SK-N-SH (cell line): ENCODE measurements around the gene EHD3. TPM values are rescaled to one million over a fixed set of nuclear protein-coding genes. Genes with fewer than 3 reads are reported as not detected.
A peak's percentile ranks its signal among the peaks of the same experiment; 100 is the strongest.

Experiments
- CTCF ChIA-PET: fragments of 300-600, 350-600 bp; formaldehyde crosslinking; extraction: SDS; loops from one replicate; lab custom pipeline; 2021; lab: Yijun Ruan, JAX
- POLR2A ChIA-PET: fragments of 350-600 bp; sonication (Branson Sonifier 250); formaldehyde crosslinking; extraction: SDS; loops from one replicate; lab custom pipeline; 2020; ENCODE audit warnings: antibody characterized with exemption, inconsistent platforms; lab: Yijun Ruan, JAX
- DNase-seq: peaks from one replicate; pipeline ENCODE4 v3.0.0; 2012
- H2AFZ ChIP-seq: fragments of 200-600 bp; sonication (generic); 2 replicates; pipeline ENCODE4 v1.8.1; 2016; ENCODE audit warnings: antibody characterized with exemption, mild to moderate bottlenecking, low read depth
- H3F3A ChIP-seq: fragments of 200-600 bp; sonication (generic); replicated peaks from 2 replicates; pipeline ENCODE3; 2016; ENCODE audit warnings: antibody characterized with exemption, mild to moderate bottlenecking; ENCODE audit not compliant: insufficient read depth
- H3K27ac ChIP-seq, 2 experiments: fragments of 200-500 bp in 1 of 2; fragments of 200-600 bp in 1 of 2; sonication (Bioruptor generic) in 1 of 2; sonication (generic), shearing (Covaris generic) in 1 of 2; 2 replicates each; pipeline versions ENCODE4 v1.5.1 to v1.6.1; 2014 to 2016; ENCODE audit warnings: low read depth in 2 of 2, inconsistent platforms in 1 of 2, low read length in 1 of 2, mild to moderate bottlenecking in 1 of 2, mixed read lengths in 1 of 2
- H3K27me3 ChIP-seq: fragments of 200-600 bp; sonication (generic), shearing (Covaris generic); 2 replicates; pipeline ENCODE4 v1.6.1; 2016; ENCODE audit warnings: mixed run types; ENCODE audit not compliant: insufficient read depth
- H3K36me3 ChIP-seq, 2 experiments: fragments of 200-500 bp in 1 of 2; fragments of 200-600 bp in 1 of 2; sonication (Bioruptor generic) in 1 of 2; sonication (generic) in 1 of 2; replicated peaks in 1 of 2; 2 replicates each; pipeline versions ENCODE3 to v1.5.1; 2014 to 2016; ENCODE audit warnings: low read length in 1 of 2, mild to moderate bottlenecking in 1 of 2; ENCODE audit not compliant: insufficient read depth in 2 of 2, control insufficient read depth in 1 of 2
- H3K4me1 ChIP-seq, 2 experiments: fragments of 200-500 bp in 1 of 2; fragments of 200-600 bp in 1 of 2; sonication (Bioruptor generic) in 1 of 2; sonication (generic), shearing (Covaris generic) in 1 of 2; 2 replicates each; pipeline versions ENCODE4 v1.5.1 to v1.6.1; 2014 to 2016; ENCODE audit warnings: low read depth in 1 of 2, low read length in 1 of 2, mixed run types in 1 of 2; ENCODE audit not compliant: insufficient read depth in 2 of 2, control insufficient read depth in 1 of 2
- H3K4me2 ChIP-seq: fragments of 200-600 bp; sonication (generic), shearing (Covaris generic); 2 replicates; pipeline ENCODE4 v1.6.1; 2017; ENCODE audit warnings: mixed run types
- H3K4me3 ChIP-seq, 2 experiments: fragments of 200-500 bp in 1 of 2; fragments of 200-600 bp in 1 of 2; sonication (Bioruptor generic) in 1 of 2; sonication (generic), shearing (Covaris generic) in 1 of 2; 2 replicates each; pipeline versions ENCODE4 v1.5.1 to v1.8.1; 2014 to 2016; ENCODE audit warnings: low read depth in 2 of 2, inconsistent platforms in 1 of 2, low read length in 1 of 2, mild to moderate bottlenecking in 1 of 2, mixed read lengths in 1 of 2, moderate library complexity in 1 of 2
- H3K79me2 ChIP-seq: fragments of 200-600 bp; sonication (generic); 2 replicates; pipeline ENCODE4 v1.8.1; 2017; ENCODE audit warnings: mild to moderate bottlenecking; ENCODE audit not compliant: insufficient read depth
- H3K9ac ChIP-seq: fragments of 200-600 bp; sonication (generic); 2 replicates; pipeline ENCODE4 v1.6.1; 2017; ENCODE audit warnings: mixed run types
- H3K9me2 ChIP-seq: fragments of 200-600 bp; sonication (generic); 2 replicates; pipeline ENCODE4 v1.6.1; 2017; ENCODE audit warnings: mixed run types
- H3K9me3 ChIP-seq: fragments of 200-600 bp; sonication (generic); 2 replicates; pipeline ENCODE4 v1.6.1; 2017; ENCODE audit warnings: mixed run types, mild to moderate bottlenecking, moderate library complexity
- H4K20me1 ChIP-seq: fragments of 200-600 bp; sonication (generic); 2 replicates; pipeline ENCODE4 v1.6.1; 2017; ENCODE audit warnings: mild to moderate bottlenecking, mixed run types; ENCODE audit not compliant: insufficient read depth
- CHD2 ChIP-seq: fragments of 150-350 bp; IDR thresholded peaks from 2 replicates; pipeline ENCODE4 v1.6.1; 2018; ENCODE audit warnings: low read length; ENCODE audit not compliant: partially characterized antibody
- ELF1 ChIP-seq: IDR thresholded peaks from 2 replicates; pipeline ENCODE4 v1.4.0; 2012
- EZH2phosphoT487 ChIP-seq: fragments of 200-600 bp; sonication (generic); IDR thresholded peaks from 2 replicates; pipeline ENCODE4 v1.6.1; 2017; ENCODE audit warnings: low read depth, mixed run types, mild to moderate bottlenecking, antibody characterized with exemption, moderate library complexity, borderline replicate concordance
- FOSL2 ChIP-seq: IDR thresholded peaks from 2 replicates; pipeline ENCODE4 v1.4.0; 2012; ENCODE audit warnings: low read depth, mild to moderate bottlenecking, moderate library complexity, borderline replicate concordance
- FOXJ3 ChIP-seq: sonication (generic); formaldehyde crosslinking; IDR thresholded peaks from 2 replicates; pipeline ENCODE4 v1.5.1; 2020; ENCODE audit warnings: mild to moderate bottlenecking, missing genetic modification reagents
- GABPA ChIP-seq: IDR thresholded peaks from 2 replicates; pipeline ENCODE4 v1.4.0; 2012; ENCODE audit warnings: low read depth, mild to moderate bottlenecking
- MAX ChIP-seq: IDR thresholded peaks from 2 replicates; pipeline ENCODE4 v1.4.0; 2012; ENCODE audit warnings: low read depth
- MEF2A ChIP-seq: IDR thresholded peaks from 2 replicates; pipeline ENCODE4 v1.4.0; 2012; ENCODE audit warnings: low read depth, borderline replicate concordance
- MXI1 ChIP-seq: IDR thresholded peaks from 2 replicates; pipeline ENCODE4 v1.6.1; 2012; ENCODE audit warnings: mild to moderate bottlenecking, low read depth, low read length, improper control_type of control experiment
- PBX3 ChIP-seq: IDR thresholded peaks from 2 replicates; pipeline ENCODE4; 2012
- RAD21 ChIP-seq: IDR thresholded peaks from 2 replicates; pipeline ENCODE4 v1.6.1; 2012; ENCODE audit warnings: mild to moderate bottlenecking, low read length
- RXRA ChIP-seq: IDR thresholded peaks from 2 replicates; pipeline ENCODE4 v1.4.0; 2012; ENCODE audit warnings: low read depth, mild to moderate bottlenecking, borderline replicate concordance
- TAF1 ChIP-seq: IDR thresholded peaks from 2 replicates; pipeline ENCODE4 v1.6.1; 2012; ENCODE audit warnings: low read depth, mild to moderate bottlenecking, low read length, moderate library complexity, borderline replicate concordance
- TCF12 ChIP-seq: IDR thresholded peaks from 2 replicates; pipeline ENCODE4 v1.4.0; 2012
- WGBS: methylation state at CpG from one replicate; pipeline ENCODE4 v1.1.6; 2017; ENCODE audit warnings: low lambda C conversion rate; 5-methylcytosine and 5-hydroxymethylcytosine counted together
- polyA plus RNA-seq, 3 experiments: library from polyadenylated mRNA; depleted of rRNA; stranded (reverse); fragments of >200 nt; gene quantifications; 2 replicates each; pipeline ENCODE4 v1.2.3, GENCODE V29; 2012

The EHD3 gene
- polyA plus RNA-seq, 1 of the 3 experiments (the other 2 are of a cell fraction), result 45.4 TPM

- no peak for TF ChIP-seq EZH2phosphoT487
- no peak for TF ChIP-seq ELF1
- TF ChIP-seq CHD2, result no peak
- TF ChIP-seq, all 33 proteins: peak for 0
Measured at GRCh38 chr2:31304816-31305215, 70.9 kb downstream of the EHD3 start (continued).

- WGBS, result 47% methylated on average over 3 of the region's 3 CpGs
- no peak overlapping the region for H3K4me2 ChIP-seq
- no peak for DNase-seq
- no peak overlapping the region for H3K4me3 ChIP-seq
- ChIA-PET POLR2A (no interaction called here), CTCF (interaction anchor here (0.8 to 3.1 kb wide), 7 partner anchors 11 to 601 kb away, joined by 3 to 29 read pairs (median 6); partner anchors contain the start of gene EHD3)
- no peaks in the 10 kb centered on the region for H3K9me2 ChIP-seq
- peak; percentile 22; the same call in 1 of the 2 replicates for TF ChIP-seq FOSL2
- TF ChIP-seq EZH2phosphoT487, result no peak
- peak; percentile 21; the same call in 1 of the 2 replicates for TF ChIP-seq TCF12
- no peak for TF ChIP-seq RXRA
- peak; percentile 52 for TF ChIP-seq PBX3
- TF ChIP-seq FOXJ3 (CRISPR knock-in tag), result no peak
- no peaks in the 10 kb centered on the region for H3K79me2 ChIP-seq
- H3K36me3 ChIP-seq, result no peaks in the 10 kb centered on the region
- no peak overlapping the region for H2AFZ ChIP-seq
- no peaks in the 10 kb centered on the region for H3F3A ChIP-seq
- H3K27ac ChIP-seq, result peak overlapping the region in 1 of 2 experiments; percentile 12; a peak in 1 of 4 replicates
- no peaks in the 10 kb centered on the region for H4K20me1 ChIP-seq
- H3K4me1 ChIP-seq, result peaks cover 0 to 18% of the 10 kb centered on the region in 2 experiments; a peak in 1 of 4 replicates
- H3K9ac ChIP-seq, result no peak overlapping the region
- H3K27me3 ChIP-seq, result no peaks in the 10 kb centered on the region
- H3K9me3 ChIP-seq, result no peaks in the 10 kb centered on the region
Measured at GRCh38 chr2:31312898-31313297, 78.9 kb downstream of the EHD3 start.

- no peak for DNase-seq
- Histone ChIP-seq H3K36me3 (no peaks in the 10 kb centered on the region), H3K9me2 (no peaks in the 10 kb centered on the region), H3K27me3 (no peaks in the 10 kb centered on the region), H4K20me1 (no peaks in the 10 kb centered on the region), H3K9ac (no peak overlapping the region), H3F3A (no peaks in the 10 kb centered on the region), H2AFZ (no peak overlapping the region), H3K4me2 (no peak overlapping the region), H3K4me1 (peaks cover 17 to 28% of the 10 kb centered on the region in 2 experiments; a peak in 3 of 4 replicates), H3K27ac (no peak overlapping the region)
- ChIA-PET CTCF (interaction anchor here (0.8 kb wide), 1 partner anchor 452 kb away, joined by 3 read pairs; no protein-coding TSS in a partner anchor), POLR2A (no interaction called here)
- TF ChIP-seq MXI1 (no peak), EZH2phosphoT487 (no peak), FOSL2 (no peak), MEF2A (no peak), RAD21 (no peak), GABPA (no peak), TAF1 (no peak), MAX (no peak)
- TF ChIP-seq, all 33 proteins: peak for 0
- Histone ChIP-seq H3K4me3 (no peak overlapping the region), H3K79me2 (no peaks in the 10 kb centered on the region), H3K9me3 (no peaks in the 10 kb centered on the region)
- 86% methylated on average over 2 of the region's 2 CpGs for WGBS
Measured at GRCh38 chr2:31314761-31315160, 80.8 kb downstream of the EHD3 start.
